PC-9 (cell line): ENCODE data around the gene MCF2L. TPM values are rescaled to one million over a fixed set of nuclear protein-coding genes. Genes with fewer than 3 reads are reported as not detected.

Source experiments
- BruUV-seq: library from RNA; stranded (reverse); fragments of 400-500 nt; replicated peaks from 2 replicates; lab custom pipeline; 2021; lab: Mats Ljungman, UMichigan
- CTCF ChIA-PET: fragments of 300-600 bp; sonication (Branson Sonifier 250); formaldehyde crosslinking; loops from one replicate; lab custom pipeline; 2022; ENCODE audit warnings: antibody characterized with exemption; lab: Charles Lee
- POLR2A ChIA-PET: fragments of 300-600 bp; sonication (Branson Sonifier 250); formaldehyde crosslinking; loops from one replicate; lab custom pipeline; 2022; ENCODE audit warnings: antibody characterized with exemption; ENCODE audit not compliant: unreplicated experiment; lab: Charles Lee
- DNase-seq, 2 experiments: peaks; one replicate each; pipeline versions ENCODE4 v3.0.0 to v3.0.0-alpha.2; 2015 to 2022; ENCODE audit warnings: mixed read lengths in 1 of 2
- H2AFZ ChIP-seq: fragments of 200-600 bp; sonication (generic); 2 replicates; pipeline ENCODE4 v1.8.1; 2017; ENCODE audit warnings: antibody characterized with exemption
- H3F3A ChIP-seq: fragments of 200-600 bp; sonication (generic); 2 replicates; pipeline ENCODE4 v1.8.1; 2017; ENCODE audit warnings: antibody characterized with exemption, mild to moderate bottlenecking, low read depth; ENCODE audit not compliant: insufficient read depth
- H3K27ac ChIP-seq: fragments of 200-600 bp; sonication (generic); 2 replicates; pipeline ENCODE4 v1.6.1; 2016; ENCODE audit warnings: mixed run types
- H3K27me3 ChIP-seq: fragments of 200-600 bp; sonication (generic); 2 replicates; pipeline ENCODE4 v1.6.1; 2016; ENCODE audit warnings: low read depth, mixed run types; ENCODE audit not compliant: insufficient read depth
- H3K36me3 ChIP-seq: fragments of 200-600 bp; sonication (generic); 2 replicates; pipeline ENCODE4 v1.6.1; 2016; ENCODE audit warnings: low read depth, mixed run types
- H3K4me1 ChIP-seq: fragments of 200-600 bp; sonication (generic); replicated peaks from 2 replicates; pipeline ENCODE4 v1.6.1; 2016; ENCODE audit warnings: mixed run types; ENCODE audit not compliant: insufficient read depth
- H3K4me2 ChIP-seq: fragments of 200-600 bp; sonication (generic); 2 replicates; pipeline ENCODE4 v1.6.1; 2017; ENCODE audit warnings: mixed run types
- H3K4me3 ChIP-seq: fragments of 200-600 bp; sonication (generic); 2 replicates; pipeline ENCODE4 v1.6.1; 2016; ENCODE audit warnings: mixed run types
- H3K79me2 ChIP-seq: fragments of 200-600 bp; sonication (generic); 2 replicates; pipeline ENCODE4 v1.6.1; 2017; ENCODE audit warnings: low read depth, mixed run types
- H3K9me2 ChIP-seq: fragments of 200-600 bp; sonication (generic); 2 replicates; pipeline ENCODE4 v1.8.1; 2017; ENCODE audit warnings: mild to moderate bottlenecking; ENCODE audit not compliant: insufficient read depth
- H3K9me3 ChIP-seq: fragments of 200-600 bp; sonication (generic); 2 replicates; pipeline ENCODE4 v1.8.1; 2016; ENCODE audit warnings: low read depth; ENCODE audit not compliant: insufficient read depth
- H4K20me1 ChIP-seq: fragments of 200-600 bp; sonication (generic); 2 replicates; pipeline ENCODE4 v1.8.1; 2017; ENCODE audit not compliant: insufficient read depth
- CTCF ChIP-seq: fragments of 200-600 bp; sonication (generic); conservative IDR thresholded peaks from 2 replicates; pipeline ENCODE4 v1.6.1; 2017; ENCODE audit warnings: mixed run types, antibody characterized with exemption, mild to moderate bottlenecking, moderate library complexity
- EZH2 ChIP-seq: fragments of 200-600 bp; sonication (generic); IDR thresholded peaks from 2 replicates; pipeline ENCODE4 v1.8.0; 2017; ENCODE audit warnings: antibody characterized with exemption, low read depth
- intact Hi-C: fragments of 100-400 bp; cut with micrococcal nuclease; formaldehyde crosslinking; loops from one replicate; pipeline ENCODE4 v1.10.0; 2022; ENCODE audit not compliant: unreplicated experiment
- total RNA-seq: library from RNA; stranded (reverse); gene quantifications from 2 replicates; pipeline ENCODE4 v1.2.3, GENCODE V29; 2021

Gene MCF2L
- total RNA-seq, 1 experiment from 2014 or later = 28.2 TPM

GRCh38 chr13:112998521-112999280 is 29.7 kb downstream of the MCF2L start:
- H3K9me3 ChIP-seq = no peaks in the 10 kb centered on the region
- no peak overlapping the region for H3K4me2 ChIP-seq
- H2AFZ ChIP-seq = no peak overlapping the region
- no peaks in the 10 kb centered on the region for H3K9me2 ChIP-seq
- peaks cover 14% of the 10 kb centered on the region; the same call in 1 of the 2 replicates for H3F3A ChIP-seq
- no peak for TF ChIP-seq CTCF
- no peak for TF ChIP-seq EZH2
- POLR2A ChIA-PET = no interaction called here
- no peak for DNase-seq
- H3K4me1 ChIP-seq = peaks cover 32% of the 10 kb centered on the region
- H3K4me3 ChIP-seq = no peak overlapping the region
- no TSS peak for BruUV-seq
- H3K36me3 ChIP-seq = no peaks in the 10 kb centered on the region
- CTCF ChIA-PET = interaction anchor here (0.6 kb wide), 1 partner anchor 139 kb away, joined by 8 read pairs; no protein-coding TSS in a partner anchor
- H3K79me2 ChIP-seq = peaks cover 14% of the 10 kb centered on the region; the same call in 1 of the 2 replicates
- H3K27ac ChIP-seq = no peak overlapping the region
- intact Hi-C loops = no loop called here
- no peaks in the 10 kb centered on the region for H3K27me3 ChIP-seq
- no peaks in the 10 kb centered on the region for H4K20me1 ChIP-seq

- ChIA-PET CTCF (no interaction called here), POLR2A (no interaction called here)
- no peak for DNase-seq
- Histone ChIP-seq H3K9me3 (no peaks in the 10 kb centered on the region), H3K27ac (no peak overlapping the region), H3K4me2 (no peak overlapping the region), H3K4me1 (peaks cover 32% of the 10 kb centered on the region), H3K36me3 (no peaks in the 10 kb centered on the region), H3K9me2 (no peaks in the 10 kb centered on the region), H2AFZ (no peak overlapping the region), H3K4me3 (no peak overlapping the region), H4K20me1 (no peaks in the 10 kb centered on the region), H3F3A (peaks cover 14% of the 10 kb centered on the region; the same call in 1 of the 2 replicates), H3K27me3 (no peaks in the 10 kb centered on the region), H3K79me2 (peaks cover 16% of the 10 kb centered on the region; the same call in 1 of the 2 replicates)
- intact Hi-C loops = loop anchor here (2.0 kb wide), 1 partner anchor 65 kb away; no protein-coding TSS in a partner anchor
- TF ChIP-seq CTCF (no peak), EZH2 (no peak)
- BruUV-seq = no TSS peak
Measured at GRCh38 chr13:112999414-113000177, 30.6 kb downstream of the MCF2L start.

GRCh38 chr13:113000575-113000974 is 31.6 kb downstream of the MCF2L start:
- Histone ChIP-seq H2AFZ (no peak overlapping the region), H3K27ac (peak overlapping the region; percentile 58), H3K36me3 (no peaks in the 10 kb centered on the region), H3K4me2 (peak overlapping the region; percentile 90), H3K27me3 (no peaks in the 10 kb centered on the region), H3K79me2 (peaks cover 16% of the 10 kb centered on the region; the same call in 1 of the 2 replicates), H3F3A (peaks cover 20% of the 10 kb centered on the region; the same call in 1 of the 2 replicates), H3K9me2 (no peaks in the 10 kb centered on the region), H4K20me1 (no peaks in the 10 kb centered on the region), H3K9me3 (no peaks in the 10 kb centered on the region), H3K4me1 (peaks cover 32% of the 10 kb centered on the region), H3K4me3 (peak overlapping the region; percentile 72; the same call in 1 of the 2 replicates)
- ChIA-PET CTCF (interaction anchor here (0.7 kb wide), 1 partner anchor 31 kb away, joined by 3 read pairs; no protein-coding TSS in a partner anchor), POLR2A (interaction anchor here (0.7 kb wide), 1 partner anchor 10 kb away, joined by 3 read pairs; no protein-coding TSS in a partner anchor)
- TF ChIP-seq EZH2 = no peak
- no peak for TF ChIP-seq CTCF
- no peak for DNase-seq
- intact Hi-C loops = loop anchor here (2.0 kb wide), 1 partner anchor 64 kb away; no protein-coding TSS in a partner anchor
- BruUV-seq = no TSS peak
